Measurements from ENCODE around the gene CFAP61.

DNA sequence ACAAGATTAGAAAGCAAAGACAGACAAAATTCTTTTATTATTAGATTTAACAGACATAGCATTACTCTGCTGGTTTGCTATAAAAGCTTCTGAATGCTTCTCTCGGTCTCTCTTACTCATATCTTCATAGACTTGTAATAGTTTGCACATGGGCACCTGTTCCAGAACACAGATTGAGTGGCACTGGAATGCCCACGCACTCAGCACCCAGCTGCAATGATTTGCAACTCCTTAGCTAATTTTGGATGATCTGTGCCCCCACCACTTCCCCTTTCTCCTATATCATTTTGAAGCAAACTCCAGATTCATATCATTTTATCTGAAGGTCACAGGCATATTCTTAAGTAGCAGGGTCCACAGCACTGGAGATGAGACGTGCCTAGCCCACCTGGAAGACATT, 148.8 kb downstream of the CFAP61 start:
- TF ChIP-seq POLR2A (IDR thresholded peaks at IDR 0.05) = no peak
- TF ChIP-seq, protein P1, sequence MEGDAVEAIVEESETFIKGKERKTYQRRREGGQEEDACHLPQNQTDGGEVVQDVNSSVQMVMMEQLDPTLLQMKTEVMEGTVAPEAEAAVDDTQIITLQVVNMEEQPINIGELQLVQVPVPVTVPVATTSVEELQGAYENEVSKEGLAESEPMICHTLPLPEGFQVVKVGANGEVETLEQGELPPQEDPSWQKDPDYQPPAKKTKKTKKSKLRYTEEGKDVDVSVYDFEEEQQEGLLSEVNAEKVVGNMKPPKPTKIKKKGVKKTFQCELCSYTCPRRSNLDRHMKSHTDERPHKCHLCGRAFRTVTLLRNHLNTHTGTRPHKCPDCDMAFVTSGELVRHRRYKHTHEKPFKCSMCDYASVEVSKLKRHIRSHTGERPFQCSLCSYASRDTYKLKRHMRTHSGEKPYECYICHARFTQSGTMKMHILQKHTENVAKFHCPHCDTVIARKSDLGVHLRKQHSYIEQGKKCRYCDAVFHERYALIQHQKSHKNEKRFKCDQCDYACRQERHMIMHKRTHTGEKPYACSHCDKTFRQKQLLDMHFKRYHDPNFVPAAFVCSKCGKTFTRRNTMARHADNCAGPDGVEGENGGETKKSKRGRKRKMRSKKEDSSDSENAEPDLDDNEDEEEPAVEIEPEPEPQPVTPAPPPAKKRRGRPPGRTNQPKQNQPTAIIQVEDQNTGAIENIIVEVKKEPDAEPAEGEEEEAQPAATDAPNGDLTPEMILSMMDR (IDR thresholded peaks at IDR 0.05) = no peak

Measured in breast epithelium (tissue), 3 donors.